HG03139 (cell line): ENCODE measurements around the gene FOXO1.

ENCODE experiments used
- ATAC-seq: cut with Tn5 transposase; IDR thresholded peaks from one replicate; pipeline ENCODE4 v1.9.1; 2021; ENCODE audit not compliant: unreplicated experiment

Gene FOXO1

DNA sequence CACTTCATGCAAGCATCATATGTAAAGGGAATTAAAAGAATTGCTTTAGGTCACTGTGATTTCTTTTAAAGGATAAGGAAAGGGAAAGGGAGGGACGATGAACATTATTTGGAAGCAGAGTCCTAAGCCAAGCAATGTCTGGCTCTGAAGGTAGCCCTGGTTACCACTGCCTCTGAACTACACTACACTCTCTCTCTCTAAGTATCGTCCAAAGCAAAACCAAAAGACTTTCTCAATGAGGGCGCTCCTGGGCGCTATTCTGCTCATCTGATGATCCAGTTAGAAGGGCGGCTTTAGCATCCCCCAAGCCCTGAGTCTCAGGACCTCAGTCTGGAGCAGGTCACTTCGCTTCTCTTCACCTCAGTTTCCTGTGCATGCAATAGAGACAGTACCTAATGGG lies 26.2 kb downstream of the FOXO1 start:
- no peak for ATAC-seq

- ATAC-seq, result no peak
Observed at GRCh38 chr13:40639221-40639681, 27.2 kb downstream of the FOXO1 start.

GRCh38 chr13:40637643-40638042 lies 28.8 kb downstream of the FOXO1 start:
- no peak for ATAC-seq

DNA sequence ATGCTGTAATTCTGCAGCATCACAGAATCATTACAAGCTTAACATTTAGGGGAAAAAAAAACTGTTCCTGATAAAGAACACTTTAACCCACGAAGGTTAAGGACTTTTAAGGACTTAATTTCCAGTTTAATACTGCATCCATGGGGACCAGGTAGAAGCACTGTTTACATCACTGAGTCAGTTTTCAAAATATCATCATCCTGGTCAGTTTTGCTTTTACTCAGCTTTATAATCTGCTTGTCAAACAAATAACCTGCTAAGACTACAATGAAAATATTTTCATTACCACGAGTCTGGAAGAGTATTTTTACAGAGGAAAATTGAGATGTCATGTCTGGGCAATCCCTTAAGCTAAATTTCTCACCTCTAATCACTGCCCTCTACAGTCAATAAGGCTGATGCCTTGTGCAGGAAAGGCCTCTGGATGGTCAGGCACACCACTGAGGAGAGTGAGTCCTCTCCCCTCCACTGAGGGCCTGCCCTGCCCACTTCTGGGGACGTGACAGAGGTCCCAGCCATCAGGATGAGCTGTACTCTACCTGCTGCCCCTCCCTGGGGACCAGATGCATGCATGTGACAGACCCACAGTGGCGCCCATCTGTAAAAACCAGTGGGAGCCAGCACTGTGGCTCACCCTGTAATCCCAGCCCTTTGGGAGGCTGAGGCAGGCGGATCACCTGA lies 31.0 kb downstream of the FOXO1 start:
- ATAC-seq, result no peak

DNA sequence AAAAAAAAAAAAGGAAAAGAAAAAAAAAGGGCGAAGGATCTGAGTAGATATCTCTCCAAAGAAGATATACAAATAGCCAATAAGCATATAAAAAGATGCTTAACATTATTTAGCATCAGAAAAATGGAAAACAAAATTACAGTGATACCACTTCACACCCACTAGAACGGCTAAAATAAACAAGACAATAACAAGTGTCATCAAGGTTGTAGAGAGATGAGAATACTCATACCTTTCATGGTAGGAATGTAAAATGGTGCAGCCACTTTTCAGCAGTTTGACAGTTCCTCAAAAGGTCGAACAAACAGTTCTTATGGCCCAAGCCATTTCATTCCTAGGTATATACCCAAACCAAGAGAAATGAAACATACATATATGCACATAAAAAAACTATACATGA lies 33.5 kb downstream of the FOXO1 start:
- ATAC-seq, result no peak

GRCh38 chr13:40631605-40632004 lies 34.8 kb downstream of the FOXO1 start:
- ATAC-seq, result no peak

GRCh38 chr13:40629678-40630384 lies 36.6 kb downstream of the FOXO1 start:
- ATAC-seq, result peak; percentile 79

- ATAC-seq, result no peak
Observed at GRCh38 chr13:40626977-40627376, 39.5 kb downstream of the FOXO1 start.

GRCh38 chr13:40626561-40626960 lies 39.9 kb downstream of the FOXO1 start:
- no peak for ATAC-seq

GRCh38 chr13:40624986-40625385 lies 41.5 kb downstream of the FOXO1 start:
- no peak for ATAC-seq

DNA sequence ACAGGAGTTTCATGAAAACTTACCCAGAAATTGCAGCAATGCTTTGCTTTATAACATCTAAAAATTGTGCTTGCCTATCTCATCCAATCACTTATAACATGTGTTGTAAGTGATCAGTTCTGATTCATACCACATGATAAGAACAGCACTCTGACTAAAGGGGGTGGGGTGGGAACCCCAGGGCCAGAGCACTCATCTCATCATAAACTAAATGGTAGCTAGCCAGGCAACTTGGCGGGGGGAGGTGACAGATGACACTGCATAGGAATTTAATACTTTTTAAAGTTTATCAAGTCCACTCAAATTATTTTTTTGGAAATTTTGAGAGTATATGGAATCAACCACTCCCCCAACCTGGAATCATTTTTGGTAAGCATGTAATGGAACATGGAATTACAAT lies 42.1 kb downstream of the FOXO1 start:
- no peak for ATAC-seq

DNA sequence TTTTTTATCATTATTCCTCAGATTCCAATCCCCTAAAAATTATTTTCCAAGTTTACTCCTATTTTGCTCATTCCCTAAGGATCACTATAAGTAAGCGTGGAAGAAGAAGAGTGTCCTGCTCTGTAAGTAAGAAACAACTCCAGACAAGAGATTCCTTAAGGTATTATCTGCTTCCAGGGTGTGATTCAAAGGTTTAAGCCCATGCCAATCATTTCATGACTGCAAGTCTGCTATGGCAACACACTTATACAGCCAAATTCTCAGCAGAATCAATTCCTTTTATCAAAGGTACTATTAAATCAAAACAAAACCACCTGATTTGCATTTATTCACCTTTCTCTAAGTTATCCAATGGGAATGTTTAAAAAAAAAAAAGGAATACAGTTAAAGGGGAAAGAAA lies 43.7 kb downstream of the FOXO1 start:
- no peak for ATAC-seq

DNA sequence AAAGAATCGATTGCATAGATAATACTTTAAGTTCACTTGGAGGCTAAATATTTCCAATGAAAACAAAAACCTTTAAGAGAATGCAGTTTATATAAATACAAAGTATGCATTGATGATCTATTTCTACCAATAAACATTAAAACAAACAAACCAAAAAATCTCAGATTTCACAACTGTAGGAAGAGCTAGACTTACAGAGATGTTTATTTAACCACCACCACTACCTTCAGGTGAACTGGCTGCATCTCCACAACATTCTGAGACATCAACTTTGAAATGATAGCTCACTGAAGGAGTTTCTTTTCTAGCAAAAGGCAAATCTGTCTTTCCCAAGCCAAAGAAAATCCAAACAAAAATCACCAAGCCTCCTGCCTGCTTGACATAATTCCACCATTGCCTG lies 44.2 kb downstream of the FOXO1 start:
- ATAC-seq, result no peak

- no peak for ATAC-seq
Observed at GRCh38 chr13:40619479-40619814, 47.0 kb downstream of the FOXO1 start.

- ATAC-seq, result no peak
Observed at GRCh38 chr13:40618581-40619478, 47.6 kb downstream of the FOXO1 start.

DNA sequence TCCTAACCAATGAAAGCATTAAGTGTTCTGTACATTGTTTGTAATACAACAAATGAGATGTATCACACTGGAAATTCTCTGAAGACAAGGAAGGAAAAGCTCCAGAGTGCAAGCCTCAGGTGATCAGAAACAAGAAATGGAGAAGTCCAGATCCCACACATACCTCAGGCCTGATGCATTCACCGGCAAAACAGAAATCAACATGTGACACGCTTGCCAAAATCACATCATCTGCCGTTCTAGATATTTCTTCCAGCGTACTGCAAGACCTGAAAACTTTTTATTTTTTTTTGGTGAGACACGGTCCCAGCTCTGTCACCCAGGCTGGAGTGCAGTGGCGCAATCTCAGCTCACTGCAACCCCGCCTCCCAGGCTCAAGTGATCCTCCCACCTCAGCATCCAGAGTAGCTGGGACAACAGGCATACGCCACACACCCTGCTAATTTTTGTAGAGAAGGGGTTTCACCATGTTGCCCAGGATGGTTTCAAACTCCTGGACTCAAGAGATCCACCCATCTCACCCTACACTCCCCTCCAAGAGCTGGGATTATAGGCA lies 48.6 kb downstream of the FOXO1 start:
- ATAC-seq, result no peak

DNA sequence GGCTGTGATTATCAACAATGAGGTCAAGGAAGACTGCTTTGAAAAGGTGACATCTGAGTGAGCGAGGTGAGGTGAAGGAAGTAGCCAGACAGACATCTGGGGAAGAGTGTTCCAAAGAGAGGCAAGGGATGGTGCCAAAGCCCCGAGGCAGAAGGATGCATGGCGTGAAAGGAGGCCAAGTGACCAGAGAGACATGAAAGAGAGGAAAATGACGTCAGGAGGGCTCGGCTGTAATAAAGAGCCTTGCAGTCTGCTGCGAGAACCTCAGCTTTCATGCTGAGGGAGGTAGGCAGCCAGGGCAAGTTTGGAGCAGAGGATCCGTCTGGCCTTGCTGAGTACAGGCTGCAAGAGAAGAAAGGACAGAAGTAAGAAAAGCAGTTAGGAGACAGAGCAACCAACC lies 50.8 kb downstream of the FOXO1 start:
- no peak for ATAC-seq

DNA sequence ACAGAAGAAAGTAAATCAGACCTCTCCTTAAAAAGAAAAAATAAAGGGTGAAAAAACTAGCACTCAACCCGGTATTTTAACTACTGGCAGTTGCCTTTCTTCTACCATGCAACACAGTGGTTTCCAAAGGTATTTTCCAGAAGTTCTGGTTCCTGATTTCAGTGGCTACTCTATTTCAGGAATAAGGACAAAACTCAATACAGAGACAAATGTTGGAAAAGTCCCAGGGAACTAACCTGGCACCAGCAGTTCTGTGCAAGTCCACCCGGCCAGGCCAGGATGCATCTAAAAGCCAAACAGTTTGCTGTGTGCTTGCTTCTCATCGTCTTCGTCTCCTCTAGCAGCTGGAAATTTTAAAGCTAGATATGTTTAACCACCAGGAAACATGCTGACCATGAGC lies 52.5 kb downstream of the FOXO1 start:
- ATAC-seq, result no peak

DNA sequence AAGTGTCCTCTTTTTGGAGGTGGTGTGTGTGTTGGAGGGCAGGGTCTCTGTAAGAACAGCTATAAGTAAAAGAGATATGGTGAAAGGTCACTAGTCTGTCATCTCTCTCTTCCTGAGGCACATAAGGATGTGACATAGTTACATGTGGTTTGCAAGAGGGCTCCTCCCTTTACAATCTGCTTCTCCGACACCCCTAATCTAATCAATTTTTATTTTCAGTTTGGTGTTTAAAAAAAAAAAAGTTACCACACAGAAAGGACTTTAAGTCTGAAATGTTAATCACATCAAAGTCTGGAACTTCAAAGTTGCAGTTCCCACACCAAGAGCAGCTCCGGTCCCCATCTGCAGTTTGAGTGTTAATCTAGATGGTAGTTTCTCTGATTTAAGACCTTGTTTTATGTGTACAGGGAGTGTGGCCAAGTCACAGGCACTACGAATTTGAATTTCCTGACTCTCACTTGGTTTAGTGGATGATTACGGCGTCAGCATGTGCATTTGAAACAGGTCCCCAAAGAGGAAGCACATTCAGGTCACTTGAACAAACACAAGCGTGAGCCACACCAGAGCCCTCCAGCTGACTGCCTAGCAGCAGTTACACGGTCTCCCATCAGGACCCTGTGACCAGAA lies 53.1 kb downstream of the FOXO1 start:
- ATAC-seq, result peak; percentile 65

- no peak for ATAC-seq
Observed at GRCh38 chr13:40612041-40612440, 54.4 kb downstream of the FOXO1 start.

- no peak for ATAC-seq
Observed at GRCh38 chr13:40611635-40612034, 54.8 kb downstream of the FOXO1 start.
